Osteoblast (primary cell): ENCODE data around the gene ASB4. TPM values are rescaled to one million over a fixed set of nuclear protein-coding genes. Genes with fewer than 3 reads are reported as not detected.
A peak's percentile ranks its signal among the peaks of the same experiment; 100 is the strongest.

Experiments
- DNase-seq: peaks from one replicate; pipeline ENCODE4 v3.0.0; 2011; ENCODE audit warnings: low spot score, mixed read lengths; ENCODE audit not compliant: insufficient read length; ENCODE audit errors: missing footprints
- H2AFZ ChIP-seq: 2 replicates; pipeline ENCODE4 v1.6.0; 2011; ENCODE audit warnings: mild to moderate bottlenecking, low read length
- H3K27ac ChIP-seq: 2 replicates; pipeline ENCODE4 v1.5.1; 2011; ENCODE audit warnings: mild to moderate bottlenecking, low read depth, low read length, moderate library complexity
- H3K27me3 ChIP-seq: 2 replicates; pipeline ENCODE4 v1.6.0; 2012; ENCODE audit warnings: mild to moderate bottlenecking, control low read depth, inconsistent platforms, low read length, moderate library complexity; ENCODE audit not compliant: insufficient read depth
- H3K36me3 ChIP-seq: 2 replicates; pipeline ENCODE4 v1.5.1; 2011; ENCODE audit warnings: mild to moderate bottlenecking, low read length, control low read depth, moderate library complexity; ENCODE audit not compliant: insufficient read depth
- H3K4me1 ChIP-seq: 2 replicates; pipeline ENCODE4 v1.5.1; 2011; ENCODE audit warnings: mild to moderate bottlenecking, low read length, control low read depth, moderate library complexity; ENCODE audit not compliant: insufficient read depth
- H3K4me2 ChIP-seq: 2 replicates; pipeline ENCODE4 v1.6.0; 2011; ENCODE audit warnings: mild to moderate bottlenecking, low read length; ENCODE audit not compliant: insufficient read depth
- H3K4me3 ChIP-seq: fragments of 200-600 bp; sonication (generic); 3 replicates; pipeline ENCODE4 v1.5.1; 2012; ENCODE audit warnings: mild to moderate bottlenecking, low read length, inconsistent platforms; ENCODE audit not compliant: insufficient read depth
- H3K79me2 ChIP-seq: 2 replicates; pipeline ENCODE4 v1.6.0; 2012; ENCODE audit warnings: mild to moderate bottlenecking, low read length, control low read depth, inconsistent platforms; ENCODE audit not compliant: insufficient read depth
- H3K9me3 ChIP-seq: 2 replicates; pipeline ENCODE4 v1.5.1; 2011; ENCODE audit warnings: low read depth, low read length, control low read depth
- H4K20me1 ChIP-seq: 2 replicates; pipeline ENCODE4 v1.6.0; 2012; ENCODE audit warnings: mild to moderate bottlenecking, low read length, control low read depth; ENCODE audit not compliant: insufficient read depth
- total RNA-seq: library from RNA; depleted of rRNA; stranded (reverse); fragments of >200 nt; gene quantifications from 2 replicates; pipeline ENCODE4 v1.2.3, GENCODE V29; 2012
- TF ChIP-seq, protein P1 (sequence below): IDR thresholded peaks from 2 replicates; pipeline ENCODE4 v1.5.1; 2011; ENCODE audit warnings: mild to moderate bottlenecking, low read depth, low read length, moderate library complexity; ENCODE audit errors: extremely low read depth

The ASB4 gene
- total RNA-seq, 1 donor = not detected

DNA sequence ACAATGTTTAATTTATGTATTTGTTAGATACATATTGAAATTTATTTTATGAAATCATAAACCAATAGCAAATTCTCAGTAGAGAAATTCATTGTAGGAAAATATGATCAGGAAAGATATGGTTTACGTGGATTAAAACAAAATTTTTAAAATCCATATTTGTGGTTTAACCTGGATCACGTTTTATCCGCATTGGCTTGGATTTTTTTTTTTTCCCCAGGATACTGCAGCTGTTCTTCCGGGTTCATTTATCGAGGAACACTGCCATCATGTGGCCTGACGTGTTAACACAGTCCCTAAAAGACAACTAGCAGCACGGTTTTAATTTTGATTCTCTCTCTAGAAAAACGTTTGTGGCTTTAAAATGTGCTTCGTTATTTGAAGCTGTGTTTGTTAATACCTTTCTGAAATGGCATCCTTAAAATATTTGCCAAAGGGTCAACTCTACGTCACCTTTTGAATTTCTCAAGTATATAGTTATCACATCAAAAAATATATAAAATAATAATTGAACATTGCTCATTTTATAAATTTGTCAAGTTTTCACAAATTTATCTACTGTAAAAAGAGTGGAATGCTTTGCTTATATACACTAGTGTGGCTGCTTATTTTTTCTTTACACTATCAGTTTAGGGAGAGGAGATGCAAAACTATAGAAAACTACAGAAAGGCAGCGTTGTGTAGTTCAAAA is 8.7 kb upstream of the ASB4 start:
- H3K9me3 ChIP-seq = no peaks in the 10 kb centered on the region
- no peak overlapping the region for H2AFZ ChIP-seq
- no peak overlapping the region for H3K4me3 ChIP-seq
- no peaks in the 10 kb centered on the region for H3K79me2 ChIP-seq
- peak; percentile 91 for DNase-seq
- H3K27ac ChIP-seq = no peak overlapping the region
- no peaks in the 10 kb centered on the region for H4K20me1 ChIP-seq
- TF ChIP-seq, protein P1, sequence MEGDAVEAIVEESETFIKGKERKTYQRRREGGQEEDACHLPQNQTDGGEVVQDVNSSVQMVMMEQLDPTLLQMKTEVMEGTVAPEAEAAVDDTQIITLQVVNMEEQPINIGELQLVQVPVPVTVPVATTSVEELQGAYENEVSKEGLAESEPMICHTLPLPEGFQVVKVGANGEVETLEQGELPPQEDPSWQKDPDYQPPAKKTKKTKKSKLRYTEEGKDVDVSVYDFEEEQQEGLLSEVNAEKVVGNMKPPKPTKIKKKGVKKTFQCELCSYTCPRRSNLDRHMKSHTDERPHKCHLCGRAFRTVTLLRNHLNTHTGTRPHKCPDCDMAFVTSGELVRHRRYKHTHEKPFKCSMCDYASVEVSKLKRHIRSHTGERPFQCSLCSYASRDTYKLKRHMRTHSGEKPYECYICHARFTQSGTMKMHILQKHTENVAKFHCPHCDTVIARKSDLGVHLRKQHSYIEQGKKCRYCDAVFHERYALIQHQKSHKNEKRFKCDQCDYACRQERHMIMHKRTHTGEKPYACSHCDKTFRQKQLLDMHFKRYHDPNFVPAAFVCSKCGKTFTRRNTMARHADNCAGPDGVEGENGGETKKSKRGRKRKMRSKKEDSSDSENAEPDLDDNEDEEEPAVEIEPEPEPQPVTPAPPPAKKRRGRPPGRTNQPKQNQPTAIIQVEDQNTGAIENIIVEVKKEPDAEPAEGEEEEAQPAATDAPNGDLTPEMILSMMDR = peak; percentile 81
- H3K4me2 ChIP-seq = peak overlapping the region; percentile 11
- H3K36me3 ChIP-seq = no peaks in the 10 kb centered on the region
- no peaks in the 10 kb centered on the region for H3K27me3 ChIP-seq
- peaks cover 9% of the 10 kb centered on the region for H3K4me1 ChIP-seq

DNA sequence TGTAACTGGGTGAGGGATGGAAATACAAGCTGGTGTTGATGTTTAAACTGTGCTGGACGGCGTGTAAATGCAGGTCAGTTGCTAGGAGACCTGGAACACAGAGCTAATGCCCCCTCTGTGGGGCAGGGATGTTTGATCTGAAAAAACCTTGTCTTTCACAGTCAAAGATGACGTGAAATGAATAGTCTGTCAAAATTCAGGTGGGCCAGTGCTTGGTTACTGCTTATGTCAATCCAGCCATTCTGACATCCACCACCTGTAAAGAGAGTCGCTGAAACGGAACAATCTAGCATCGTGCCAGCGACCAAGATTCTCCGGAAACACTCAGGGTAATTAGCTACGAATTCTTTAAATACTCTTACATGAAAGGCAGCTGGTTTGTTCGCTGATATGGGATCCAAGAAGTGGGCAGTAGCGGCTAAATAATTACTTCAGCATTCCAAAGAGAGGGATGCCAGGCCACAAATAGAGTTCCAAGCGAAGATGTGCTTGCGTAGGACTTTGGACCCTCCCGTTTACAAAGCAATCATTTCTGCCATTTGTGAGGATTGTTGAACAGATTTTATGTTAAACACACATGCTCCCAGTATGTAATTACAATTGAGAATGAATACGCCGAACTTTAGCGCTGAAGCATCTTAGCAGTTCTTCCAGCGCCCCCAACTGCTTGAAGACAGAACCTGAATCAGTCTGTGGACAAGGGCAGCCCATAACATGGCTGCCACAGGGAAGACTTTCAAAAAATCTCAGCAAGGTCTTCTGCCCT is 7.3 kb upstream of the ASB4 start:
- Histone ChIP-seq H2AFZ (peak overlapping the region; percentile 39), H3K36me3 (no peaks in the 10 kb centered on the region), H3K4me1 (no peaks in the 10 kb centered on the region), H3K4me3 (no peak overlapping the region), H3K4me2 (peak overlapping the region; percentile 28), H3K9me3 (no peaks in the 10 kb centered on the region), H3K79me2 (no peaks in the 10 kb centered on the region), H3K27me3 (peaks cover under 1% of the 10 kb centered on the region), H3K27ac (no peak overlapping the region), H4K20me1 (no peaks in the 10 kb centered on the region)
- TF ChIP-seq, protein P1 = peak; percentile 25
- DNase-seq = no peak

DNA sequence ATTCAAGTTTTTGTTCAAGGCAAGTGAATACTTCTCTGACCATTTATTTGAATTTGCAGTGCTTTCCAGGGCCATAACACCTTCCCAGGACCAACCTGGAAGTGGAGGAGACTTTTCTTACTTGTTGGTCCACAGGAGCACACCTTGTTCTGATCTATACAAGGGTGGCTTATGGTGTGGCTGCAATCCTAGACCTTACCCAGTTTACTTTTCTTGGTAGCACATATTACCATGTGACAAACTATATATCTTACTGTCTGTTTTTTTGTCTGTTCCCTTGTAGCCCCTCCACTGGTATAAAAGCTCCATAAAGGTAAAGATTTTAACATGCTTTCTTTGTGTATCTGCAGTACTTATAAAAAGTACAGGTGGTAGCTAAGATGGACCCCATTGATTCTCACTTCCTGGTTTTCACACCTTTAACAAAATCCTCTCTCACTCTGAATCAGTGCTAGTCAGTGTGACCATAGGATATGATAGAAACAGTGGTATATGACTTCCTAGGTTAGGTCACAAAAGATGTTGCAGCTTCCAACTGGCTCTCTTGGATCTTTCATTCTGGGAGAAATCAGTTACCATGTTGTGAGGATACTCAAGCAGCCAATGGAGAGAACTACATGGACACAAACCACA is 5.6 kb upstream of the ASB4 start:
- TF ChIP-seq, protein P1 = no peak
- Histone ChIP-seq H3K4me2 (no peak overlapping the region), H3K27me3 (peaks cover 3% of the 10 kb centered on the region), H3K4me1 (no peaks in the 10 kb centered on the region), H3K79me2 (no peaks in the 10 kb centered on the region), H4K20me1 (no peaks in the 10 kb centered on the region), H2AFZ (no peak overlapping the region), H3K27ac (no peak overlapping the region), H3K36me3 (no peaks in the 10 kb centered on the region), H3K4me3 (no peak overlapping the region), H3K9me3 (no peaks in the 10 kb centered on the region)
- DNase-seq = no peak
